ENCODE data around the gene XYLT1. TPM values are rescaled to one million over a fixed set of nuclear protein-coding genes. Genes with fewer than 3 reads are reported as not detected.

The XYLT1 gene
- total RNA-seq, 1 donor from 2014 or later, result 12.3 TPM

- Mint-ChIP-seq H3K4me3 (ENCODE audit: low read depth) (no peak overlapping the region), H3K36me3 (ENCODE audit: insufficient read depth) (no peaks in the 10 kb centered on the region), H3K9me3 (ENCODE audit: low read depth) (no peaks in the 10 kb centered on the region), H3K4me1 (ENCODE audit: low read depth) (no peaks in the 10 kb centered on the region), H3K27ac (no peak overlapping the region), H3K27me3 (no peaks in the 10 kb centered on the region)
- TF ChIP-seq CTCF (IDR thresholded peaks at IDR 0.05; ENCODE audit: unreplicated experiment), result no peak
- DNase-seq (ENCODE audit: low spot score, unreplicated experiment), result no peak
These were observed 123.9 kb downstream of the XYLT1 start for GRCh38 chr16:17346621-17347569.

GRCh38 chr16:17345043-17345442 is 125.7 kb downstream of the XYLT1 start:
- Mint-ChIP-seq H3K27me3 (no peaks in the 10 kb centered on the region), H3K4me3 (ENCODE audit: low read depth) (no peak overlapping the region), H3K9me3 (ENCODE audit: low read depth) (no peaks in the 10 kb centered on the region), H3K36me3 (ENCODE audit: insufficient read depth) (no peaks in the 10 kb centered on the region), H3K4me1 (ENCODE audit: low read depth) (no peaks in the 10 kb centered on the region), H3K27ac (no peak overlapping the region)
- TF ChIP-seq CTCF (IDR thresholded peaks at IDR 0.05; ENCODE audit: unreplicated experiment), result no peak
- DNase-seq (ENCODE audit: low spot score, unreplicated experiment), result no peak

GRCh38 chr16:17343728-17344127 is 127.0 kb downstream of the XYLT1 start:
- no peak for TF ChIP-seq CTCF (IDR thresholded peaks at IDR 0.05; ENCODE audit: unreplicated experiment)
- no peaks in the 10 kb centered on the region for H3K27me3 Mint-ChIP-seq
- no peaks in the 10 kb centered on the region for H3K9me3 Mint-ChIP-seq (ENCODE audit: low read depth)
- H3K36me3 Mint-ChIP-seq (ENCODE audit: insufficient read depth), result no peaks in the 10 kb centered on the region
- no peak for DNase-seq (ENCODE audit: low spot score, unreplicated experiment)
- no peaks in the 10 kb centered on the region for H3K4me1 Mint-ChIP-seq (ENCODE audit: low read depth)
- peak overlapping the region; percentile 33 for H3K27ac Mint-ChIP-seq
- no peak overlapping the region for H3K4me3 Mint-ChIP-seq (ENCODE audit: low read depth)

GRCh38 chr16:17343028-17343427 is 127.7 kb downstream of the XYLT1 start:
- no peak overlapping the region for H3K4me3 Mint-ChIP-seq (ENCODE audit: low read depth)
- no peak for DNase-seq (ENCODE audit: low spot score, unreplicated experiment)

GRCh38 chr16:17342031-17342430 is 128.7 kb downstream of the XYLT1 start:
- no peaks in the 10 kb centered on the region for H3K9me3 Mint-ChIP-seq (ENCODE audit: low read depth)
- TF ChIP-seq CTCF (IDR thresholded peaks at IDR 0.05; ENCODE audit: unreplicated experiment), result no peak
- no peaks in the 10 kb centered on the region for H3K27me3 Mint-ChIP-seq
- no peaks in the 10 kb centered on the region for H3K36me3 Mint-ChIP-seq (ENCODE audit: insufficient read depth)
- no peak overlapping the region for H3K27ac Mint-ChIP-seq
- no peaks in the 10 kb centered on the region for H3K4me1 Mint-ChIP-seq (ENCODE audit: low read depth)
- DNase-seq (ENCODE audit: low spot score, unreplicated experiment), result no peak
- H3K4me3 Mint-ChIP-seq (ENCODE audit: low read depth), result no peak overlapping the region

More at GRCh38 chr16:17343028-17343427, 127.7 kb downstream of the XYLT1 start:
- Mint-ChIP-seq H3K27me3 (no peaks in the 10 kb centered on the region), H3K36me3 (ENCODE audit: insufficient read depth) (no peaks in the 10 kb centered on the region), H3K27ac (no peak overlapping the region), H3K9me3 (ENCODE audit: low read depth) (no peaks in the 10 kb centered on the region), H3K4me1 (ENCODE audit: low read depth) (no peaks in the 10 kb centered on the region)
- no peak for TF ChIP-seq CTCF (IDR thresholded peaks at IDR 0.05; ENCODE audit: unreplicated experiment)
